HG02970 (cell line): ENCODE measurements around the gene FCHSD2.
"Not testable (repeated sequence)": the region's sequence is repeated elsewhere in the genome, so short reads cannot be mapped to it uniquely, and the experiment has no call there.

Source experiments
- ATAC-seq: cut with Tn5 transposase; IDR thresholded peaks from one replicate; pipeline ENCODE4 v1.9.1; 2021; ENCODE audit warnings: mild to moderate bottlenecking, moderate library complexity, moderate number of reproducible peaks; ENCODE audit not compliant: unreplicated experiment, low FRiP score

FCHSD2 gene

DNA sequence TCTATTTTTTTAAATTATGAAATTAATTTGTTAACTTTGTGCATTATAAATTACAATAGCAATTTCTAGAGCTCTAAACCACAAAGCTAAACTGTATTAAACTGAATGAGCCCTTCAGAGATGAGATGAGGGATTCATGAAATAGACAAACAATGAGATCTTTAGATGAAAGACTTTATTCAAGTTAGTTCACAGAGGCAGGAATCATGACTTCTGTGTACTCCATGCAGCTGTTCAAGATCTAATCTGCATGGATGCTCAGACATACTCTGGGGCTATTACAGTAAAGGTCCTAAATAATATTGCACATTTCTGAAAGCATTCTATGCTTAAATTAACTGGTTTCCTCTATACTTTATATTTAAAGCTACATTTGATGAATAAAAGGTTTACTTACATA is 122.7 kb downstream of the FCHSD2 start:
- no peak for ATAC-seq

DNA sequence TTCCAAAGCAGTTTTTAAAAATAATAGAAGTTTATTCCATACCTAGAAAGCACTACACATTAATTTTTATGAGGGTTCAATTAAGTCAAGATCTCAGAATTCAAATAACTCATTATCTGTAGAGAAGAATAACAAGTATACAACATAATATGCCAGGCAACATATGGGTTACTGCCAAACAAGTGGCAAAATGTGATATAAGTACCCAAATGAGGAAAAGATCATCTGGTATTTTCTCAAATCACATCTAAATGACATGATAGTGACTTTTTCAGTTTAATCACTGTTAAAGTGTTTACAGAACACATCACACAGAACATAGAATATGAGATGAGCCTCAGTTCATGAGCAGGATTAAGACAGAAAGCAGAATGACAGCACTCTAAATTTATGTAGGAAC is 123.3 kb downstream of the FCHSD2 start:
- ATAC-seq: no peak

DNA sequence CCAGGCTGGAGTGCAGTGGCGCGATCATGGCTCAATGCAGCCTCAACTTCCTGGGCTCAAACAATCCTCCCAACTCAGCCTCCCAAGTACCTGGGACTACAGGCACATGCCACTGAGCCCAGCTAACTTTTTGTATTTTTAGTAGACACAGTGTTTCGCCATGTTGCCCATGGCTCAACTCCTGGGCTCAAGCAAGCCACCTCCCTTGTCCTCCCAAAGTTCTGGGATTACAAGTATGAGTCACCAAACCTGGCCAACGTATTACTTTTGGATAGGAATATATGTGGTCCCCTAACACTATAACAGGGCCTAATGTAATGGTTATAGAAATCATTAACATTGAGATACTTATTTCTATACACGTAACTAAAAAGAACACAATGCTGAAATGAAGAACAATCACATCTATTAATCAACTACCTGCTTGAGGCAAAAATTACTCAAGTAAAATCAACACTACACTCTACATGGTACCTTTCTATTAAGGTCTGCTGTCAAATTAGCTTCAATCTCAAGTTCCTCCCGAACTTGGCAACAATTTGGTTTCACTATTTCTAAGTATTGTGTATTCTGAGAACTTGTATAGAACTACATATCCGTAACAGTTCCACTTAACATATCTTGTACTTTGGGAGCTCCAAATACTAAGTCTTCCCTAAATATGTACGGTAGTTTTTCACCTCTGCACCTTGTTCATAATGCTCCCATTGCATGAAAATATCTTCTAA is 124.9 kb downstream of the FCHSD2 start:
- no peak for ATAC-seq

DNA sequence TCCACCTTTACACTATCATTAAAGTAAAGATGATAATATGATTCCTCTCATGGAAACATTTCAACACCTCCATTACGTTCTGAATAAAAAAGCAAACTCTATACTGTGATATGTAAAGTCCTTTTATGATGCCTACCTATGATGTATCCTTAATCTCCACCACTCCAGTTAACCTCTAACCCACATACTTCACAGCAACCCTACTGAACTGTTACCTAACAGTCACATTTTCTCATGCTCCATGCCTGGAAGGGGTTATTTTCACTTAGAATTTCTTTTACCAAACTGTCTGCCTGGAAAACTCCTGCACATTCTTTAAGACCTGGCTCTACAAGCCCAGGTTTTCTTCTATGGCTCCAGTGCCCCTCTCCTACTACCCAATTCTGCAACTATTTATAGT is 129.1 kb downstream of the FCHSD2 start:
- no peak for ATAC-seq

DNA sequence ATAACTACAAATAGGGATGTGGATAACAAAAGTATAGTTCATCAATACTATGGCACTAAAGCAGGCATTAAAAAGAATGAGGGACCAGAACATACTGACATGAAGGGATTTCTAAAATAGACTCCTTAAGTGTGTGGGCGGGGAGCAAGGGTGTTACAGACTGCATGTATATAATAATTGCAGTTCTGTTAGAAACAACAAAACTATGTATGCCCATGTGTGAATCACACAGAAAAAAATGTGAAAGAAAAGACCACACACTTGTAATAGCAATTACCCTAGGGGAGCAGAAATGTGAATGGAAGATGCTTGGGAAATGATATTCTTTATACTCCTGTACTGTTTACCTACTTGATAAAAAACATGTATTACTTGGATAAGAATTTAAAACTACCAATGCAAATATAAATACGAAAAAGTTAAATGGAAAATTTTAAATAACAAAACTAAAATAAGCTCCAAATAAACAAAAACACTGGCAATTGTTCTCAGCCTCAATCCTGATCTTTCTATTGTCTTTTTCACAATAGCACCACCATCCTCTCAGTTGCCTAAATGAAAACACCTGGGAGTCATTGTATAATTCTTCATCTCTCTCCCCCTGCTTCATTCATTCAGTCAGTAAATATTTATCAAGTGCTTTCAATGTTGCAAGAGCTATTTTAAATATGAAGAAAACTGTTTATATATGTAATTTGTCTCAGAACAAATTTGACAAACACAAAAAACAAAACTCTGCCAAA is 129.8 kb downstream of the FCHSD2 start:
- no peak for ATAC-seq

DNA sequence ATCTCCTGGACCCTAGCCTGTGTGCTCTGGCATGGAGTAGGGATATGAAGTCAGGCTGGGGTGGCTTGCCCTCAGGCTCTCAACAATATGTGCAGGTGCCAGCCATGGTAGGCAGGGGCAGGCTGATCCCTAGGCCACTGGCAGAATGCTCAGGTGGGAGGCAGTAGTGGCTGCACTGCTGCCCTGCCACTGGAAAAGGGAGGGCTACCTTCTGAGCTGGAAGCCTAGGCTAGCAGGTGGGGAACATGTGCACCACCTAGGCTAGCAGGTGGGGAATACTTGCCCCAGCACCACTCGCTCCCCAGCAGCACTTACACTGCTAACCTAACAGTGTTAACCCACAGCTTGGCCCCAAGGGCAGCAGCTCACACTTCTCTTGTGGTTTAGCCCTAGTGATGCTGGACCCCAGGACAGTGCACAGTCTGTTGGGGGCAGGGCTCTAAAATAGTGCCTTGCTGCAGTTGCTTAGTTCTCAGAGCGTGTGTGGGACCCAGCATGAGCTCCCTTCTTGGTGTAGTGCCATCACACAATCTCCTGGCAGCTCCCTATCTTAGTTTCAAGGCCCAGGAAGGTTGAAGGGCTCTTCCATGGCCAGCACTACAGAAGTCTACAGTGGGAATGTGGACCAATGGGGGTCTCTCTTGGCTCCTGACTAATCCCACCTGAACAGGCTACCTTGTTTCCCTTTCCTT is 130.8 kb downstream of the FCHSD2 start:
- no peak for ATAC-seq

DNA sequence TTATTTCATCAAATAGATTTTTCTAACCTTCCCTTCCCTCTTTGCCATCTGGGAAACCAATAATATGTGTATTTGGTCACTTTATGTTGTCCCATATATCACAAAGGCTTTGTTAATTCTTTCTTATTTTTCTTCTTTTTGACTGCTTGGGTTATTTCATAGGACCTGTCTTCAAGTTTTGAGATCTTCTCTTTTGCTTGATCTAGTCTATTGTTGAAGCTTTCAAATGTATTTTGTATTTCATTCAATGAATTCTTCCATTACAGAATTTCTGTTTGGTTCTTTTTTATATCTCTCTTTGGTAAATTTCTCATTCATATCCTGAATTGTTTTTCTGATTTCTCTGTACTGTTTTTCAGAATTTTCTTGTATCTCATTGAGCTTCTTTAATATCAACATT is 132.1 kb downstream of the FCHSD2 start:
- no peak for ATAC-seq

DNA sequence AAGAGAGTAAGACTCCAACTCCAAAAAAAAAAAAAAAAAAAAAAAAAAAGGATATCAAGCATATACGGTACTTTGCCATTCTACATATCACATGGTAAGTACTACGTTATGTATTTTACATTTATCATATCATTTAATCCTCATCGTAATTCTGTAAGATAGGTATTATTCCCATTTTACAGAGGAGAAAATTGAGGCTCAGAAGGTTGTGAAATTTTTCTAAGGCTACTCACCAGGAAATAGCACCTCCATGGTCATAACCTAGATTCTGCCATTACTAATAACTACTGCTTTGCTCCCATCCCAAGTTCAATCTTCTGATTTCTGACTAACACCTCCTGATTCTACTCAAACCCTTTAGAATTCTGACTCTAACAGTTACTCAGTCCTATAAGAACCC is 138.0 kb downstream of the FCHSD2 start:
- no peak for ATAC-seq

DNA sequence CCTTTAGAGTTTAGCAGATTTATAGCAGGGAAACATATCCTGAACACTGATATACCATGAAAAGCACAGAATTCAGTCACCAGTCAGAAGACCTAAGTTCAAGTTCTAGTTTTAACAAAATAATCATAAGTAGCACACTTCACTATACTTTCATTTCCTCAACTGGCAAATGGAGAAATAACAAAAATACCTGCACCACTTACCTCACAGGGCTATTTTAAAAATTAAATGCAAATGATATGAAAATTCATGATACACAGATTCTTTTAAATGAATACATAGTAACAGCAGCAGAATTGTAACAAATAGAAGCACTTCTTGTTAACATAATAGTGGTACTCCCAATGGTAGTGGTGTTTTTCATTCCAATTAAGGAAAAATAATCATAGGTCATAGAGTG is 139.0 kb downstream of the FCHSD2 start:
- no peak for ATAC-seq

DNA sequence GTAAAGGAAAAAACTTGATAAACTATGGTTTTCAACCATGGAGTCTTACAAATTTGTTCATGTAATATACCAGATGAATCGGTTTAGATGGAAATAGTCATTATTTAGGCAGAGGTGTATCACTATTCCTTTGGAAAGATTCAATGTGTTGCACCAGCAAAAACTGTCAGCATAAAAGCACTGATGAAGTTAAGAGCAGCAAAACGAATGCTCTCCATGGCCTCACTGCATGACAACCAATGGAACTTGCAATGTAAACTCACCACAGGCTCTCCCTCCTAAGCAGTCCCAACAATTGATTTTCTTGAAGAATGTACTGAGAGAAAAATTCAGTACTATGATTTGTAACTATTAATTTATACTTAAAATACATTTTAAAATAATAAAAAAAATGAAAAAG is 139.9 kb downstream of the FCHSD2 start:
- ATAC-seq: no peak

DNA sequence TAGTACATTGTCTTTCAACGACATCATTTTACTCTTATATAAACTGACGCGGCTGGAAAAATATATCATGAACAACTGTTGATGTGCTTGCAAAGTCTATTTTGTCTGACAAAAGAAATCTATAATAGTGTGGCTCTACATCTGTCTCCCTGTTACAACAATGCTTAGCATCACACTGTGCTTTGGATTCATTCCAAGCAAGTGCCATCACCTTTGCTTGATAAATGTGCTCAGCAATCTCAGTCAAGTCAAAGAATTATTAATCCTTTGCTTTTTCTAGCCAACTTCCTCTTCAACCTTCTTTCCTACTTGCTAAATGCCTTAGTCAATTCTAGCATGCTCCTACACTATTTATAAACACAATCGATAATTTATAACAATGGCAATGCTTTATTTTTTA is 140.5 kb downstream of the FCHSD2 start:
- ATAC-seq: no peak

DNA sequence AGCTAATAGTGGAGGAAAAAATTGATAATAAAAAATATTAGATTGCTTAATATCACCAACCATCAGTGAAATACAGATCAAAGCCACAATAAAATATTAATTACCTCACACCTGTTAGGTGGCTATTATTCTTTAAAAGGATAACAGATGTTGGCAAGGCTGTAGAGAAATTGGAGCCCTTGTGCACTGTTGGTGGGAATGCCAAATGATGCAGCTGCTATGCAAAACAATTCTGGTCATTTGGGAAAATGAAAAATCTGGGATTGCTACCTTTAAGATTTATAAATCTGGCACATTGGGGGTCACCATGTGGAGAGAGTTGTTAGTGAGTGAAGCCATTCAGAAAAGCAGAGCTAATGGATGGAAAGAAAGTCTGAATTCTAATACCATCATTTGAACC is 143.4 kb downstream of the FCHSD2 start:
- ATAC-seq: no peak

DNA sequence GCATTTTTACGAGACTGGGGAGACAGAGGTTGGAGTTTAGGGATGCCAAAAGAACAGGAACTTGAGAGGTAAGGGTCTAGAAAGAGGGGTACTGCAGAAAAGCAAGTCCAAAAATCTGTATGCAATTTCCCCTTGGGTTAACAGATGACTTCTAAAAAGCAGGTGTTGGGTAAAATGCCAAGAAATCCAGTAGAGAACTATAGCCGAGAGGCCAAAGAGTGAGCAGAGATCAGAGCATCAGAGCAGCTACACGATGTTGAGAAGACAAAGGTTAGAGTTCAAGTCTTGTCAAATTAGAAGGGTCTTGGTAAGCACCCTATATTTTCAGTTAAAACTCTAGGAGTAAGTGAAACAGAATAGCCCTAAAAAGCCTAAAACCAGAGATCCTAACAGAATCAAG is 145.2 kb downstream of the FCHSD2 start:
- no peak for ATAC-seq

DNA sequence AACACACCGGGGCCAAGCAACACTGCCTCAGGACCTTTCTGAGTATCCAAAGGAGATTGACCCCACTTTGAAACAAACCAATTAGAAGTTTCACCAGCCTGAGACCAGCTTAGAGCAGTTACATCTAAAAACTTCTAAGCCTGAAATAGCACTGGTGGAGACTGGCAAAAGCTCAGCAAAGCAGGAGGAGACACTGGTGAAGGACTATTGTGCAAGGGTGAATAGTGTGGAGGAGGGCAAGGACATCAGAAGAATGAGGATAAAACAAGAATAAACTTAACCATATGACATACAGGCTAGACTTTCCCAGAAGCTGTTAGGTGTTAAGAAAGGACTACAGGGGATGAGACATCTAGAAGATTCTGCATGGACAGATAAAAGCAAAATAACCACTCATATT is 152.4 kb downstream of the FCHSD2 start:
- ATAC-seq: no peak

DNA sequence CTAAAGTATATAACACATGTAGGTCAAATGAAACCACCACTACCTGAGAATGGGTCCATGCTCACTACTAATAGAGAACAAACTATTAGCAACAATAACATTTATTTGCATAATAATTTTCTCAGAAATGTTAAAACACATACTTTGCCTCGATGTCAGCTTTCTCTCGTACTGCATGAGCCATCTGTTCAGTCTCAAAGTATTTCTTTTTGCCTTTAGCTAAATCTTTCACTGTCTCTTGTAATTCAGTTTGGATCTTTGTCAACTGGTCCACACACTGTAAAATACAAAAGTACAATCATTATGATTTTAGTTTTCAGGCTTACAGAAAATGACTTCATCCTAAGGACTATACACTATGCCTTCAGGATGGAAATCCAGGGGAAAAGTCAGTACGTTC is 153.3 kb downstream of the FCHSD2 start:
- ATAC-seq: no peak

DNA sequence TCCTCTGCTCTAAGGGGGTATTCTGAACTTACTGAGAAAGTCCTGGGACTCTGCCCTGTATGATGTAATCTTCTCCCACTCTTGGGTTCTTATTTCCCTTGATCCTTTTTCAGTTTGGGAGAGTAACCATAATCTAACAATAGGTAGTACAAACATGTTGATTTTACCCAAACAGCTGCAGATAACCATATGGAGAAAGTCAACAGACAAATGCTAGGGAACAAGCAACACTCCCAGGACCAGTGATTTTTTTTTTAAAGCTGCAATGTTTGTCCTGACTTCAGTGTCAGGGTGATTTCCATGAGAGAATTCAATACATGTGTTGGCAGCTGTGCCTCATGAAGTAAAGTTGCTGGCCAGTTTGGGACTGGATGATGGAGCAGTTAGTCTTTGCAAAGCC is 156.5 kb downstream of the FCHSD2 start:
- ATAC-seq: no peak

DNA sequence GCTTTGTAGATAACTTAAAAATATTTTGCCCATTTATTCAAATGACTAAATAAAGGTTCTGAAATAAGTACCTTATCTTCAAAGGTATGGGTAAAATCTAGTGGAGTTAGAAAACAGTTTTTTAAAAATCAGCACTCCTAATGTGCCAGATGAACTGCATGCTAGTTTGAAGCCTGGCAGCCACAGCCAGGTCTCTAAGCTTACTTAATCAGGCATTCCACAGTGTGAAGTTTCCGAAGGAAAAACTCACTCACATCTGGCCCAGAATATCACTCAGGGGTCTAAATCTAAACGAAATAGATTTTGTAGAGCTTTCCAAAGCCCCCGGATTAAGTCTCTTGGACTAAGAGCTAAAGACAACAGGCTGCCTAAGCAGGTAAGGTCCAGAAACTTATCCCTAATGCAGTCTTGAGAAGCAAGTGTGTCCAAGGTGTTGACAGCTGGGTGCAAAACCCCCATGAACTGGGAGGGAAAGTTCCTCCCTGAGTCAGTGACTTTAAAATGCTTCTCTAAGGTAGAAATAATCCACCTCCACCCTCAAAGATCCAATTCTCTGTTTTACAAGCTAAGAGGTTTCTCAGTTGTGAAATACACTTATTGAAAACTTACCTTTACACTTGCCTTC is 157.6 kb downstream of the FCHSD2 start:
- ATAC-seq: no peak

DNA sequence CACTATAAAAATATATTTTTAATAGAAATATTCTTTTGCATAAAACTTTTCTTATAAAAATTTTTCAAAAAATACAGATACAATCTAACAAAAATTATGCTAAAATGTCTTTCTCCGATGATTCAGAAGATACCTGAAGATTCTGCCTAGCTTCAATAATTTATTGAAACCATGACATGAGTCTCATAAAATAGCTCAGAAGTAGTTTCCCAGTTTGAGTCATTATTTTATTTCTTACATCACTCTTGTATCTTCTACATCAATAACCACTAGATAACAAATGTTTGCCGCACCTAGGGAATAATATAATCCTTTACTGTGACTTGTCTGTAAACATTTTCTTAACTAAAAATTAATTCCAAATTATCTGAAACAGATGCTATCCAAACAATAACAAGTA is 158.6 kb downstream of the FCHSD2 start:
- ATAC-seq: no peak

DNA sequence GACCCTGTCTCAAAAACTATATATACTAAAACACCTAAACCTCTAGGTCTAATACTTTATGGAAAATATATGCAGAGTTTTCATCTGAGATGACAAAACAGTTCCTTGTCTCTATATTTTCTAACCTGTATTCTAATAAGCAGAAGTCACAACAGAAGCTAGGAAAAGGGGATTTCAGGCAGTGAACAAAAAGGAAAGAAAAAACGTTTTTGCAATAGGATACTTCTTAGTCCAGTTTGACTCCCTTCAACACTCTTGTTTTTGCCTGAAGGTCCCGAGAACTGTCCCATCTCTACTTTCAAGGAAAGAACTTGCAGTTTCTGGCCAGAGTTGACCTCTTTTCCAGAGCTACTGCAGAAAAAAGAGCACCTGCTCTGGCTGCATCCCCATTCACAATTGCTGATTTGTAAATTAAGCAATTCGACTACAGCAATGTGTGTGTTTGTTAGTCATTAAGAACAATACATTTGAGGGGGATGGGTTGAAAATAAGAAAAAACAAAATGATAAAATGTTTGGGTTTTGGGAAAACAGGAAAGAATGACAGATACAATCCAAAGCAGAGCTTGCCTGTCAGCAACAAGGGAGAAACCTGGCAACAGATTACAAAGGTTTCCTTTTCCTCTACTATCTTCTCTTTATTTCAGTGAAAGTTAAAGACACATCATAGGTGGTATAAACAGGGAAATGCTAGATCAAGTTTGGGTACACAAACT is 160.0 kb downstream of the FCHSD2 start:
- ATAC-seq: no peak

DNA sequence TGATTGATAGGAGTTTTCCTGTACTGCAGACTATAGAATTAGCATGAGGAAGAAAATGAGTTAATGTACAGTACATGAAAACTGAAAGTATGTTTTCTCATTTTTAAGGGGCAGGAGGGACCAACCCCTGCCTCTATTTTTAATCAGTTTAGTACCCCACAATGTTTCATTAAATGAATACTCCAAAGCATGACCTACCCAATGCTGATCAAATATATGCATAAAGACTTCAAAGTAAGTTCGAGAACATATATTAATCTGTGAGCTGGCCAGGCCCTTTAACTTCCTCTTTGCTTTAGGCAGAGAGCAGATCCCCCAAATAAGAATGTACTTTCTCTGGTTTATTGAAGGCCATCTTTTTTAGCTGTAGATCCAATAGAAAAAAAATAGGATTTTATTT is 161.0 kb downstream of the FCHSD2 start:
- ATAC-seq: no peak

DNA sequence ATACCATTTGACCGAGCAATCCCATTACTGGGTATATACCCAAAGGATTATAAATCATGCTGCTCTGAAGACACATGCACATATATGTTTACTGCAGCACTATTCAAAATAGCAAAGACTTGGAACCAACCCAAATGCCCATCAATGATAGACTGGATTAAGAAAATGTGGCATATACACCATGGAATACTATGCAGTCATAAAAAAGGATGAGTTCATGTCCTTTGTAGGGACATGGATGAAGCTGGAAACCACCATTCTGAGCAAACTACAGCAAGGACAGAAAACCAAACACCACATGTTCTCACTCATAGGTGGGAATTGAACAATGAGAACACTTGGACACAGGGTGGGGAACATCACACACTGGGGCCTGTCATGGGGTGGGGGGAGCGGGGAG is 164.3 kb downstream of the FCHSD2 start:
- ATAC-seq: not testable (repeated sequence)
